HepG2 (cell line): ENCODE data around the gene PPM1H. TPM values are rescaled to one million over a fixed set of nuclear protein-coding genes. Genes with fewer than 3 reads are reported as not detected.
A peak's percentile ranks its signal among the peaks of the same experiment; 100 is the strongest.

ENCODE experiments used
- ATAC-seq: fragments of 200-7000 bp; cut with Tn5 transposase; 3 replicates; pipeline ENCODE4 v1.9.1; 2020; ENCODE audit warnings: mild to moderate bottlenecking, moderate library complexity
- BruUV-seq: library from RNA; stranded (reverse); fragments of 400-500 nt; replicated peaks from 2 replicates; lab custom pipeline; 2021; lab: Mats Ljungman, UMichigan
- CTCF ChIA-PET: fragments of 300-600 bp; formaldehyde crosslinking; extraction: SDS; loops from one replicate; lab custom pipeline; 2021; ENCODE audit warnings: low total read pairs, inconsistent platforms, low intra/inter-chr PET ratio; lab: Yijun Ruan, JAX
- POLR2A ChIA-PET: fragments of 350-600 bp; sonication (Branson Sonifier 250); formaldehyde crosslinking; loops from one replicate; lab custom pipeline; 2020; ENCODE audit warnings: antibody characterized with exemption, inconsistent platforms; lab: Yijun Ruan, JAX
- DNase-seq: peaks from one replicate; pipeline ENCODE4 v3.0.0-alpha.2; 2015; ENCODE audit warnings: low spot score
- FAIRE-seq: peaks from 3 replicates; lab custom pipeline; 2011; peaks lifted over from hg19 to GRCh38; lab: Jason Lieb, UNC
- H2AFZ ChIP-seq: one replicate; pipeline ENCODE4 v1.6.1; 2011; ENCODE audit warnings: low read length, inconsistent platforms
- H3K27ac ChIP-seq: fragments of 300-600 bp; 3 replicates; pipeline ENCODE4 v1.8.0; 2011; ENCODE audit warnings: mixed run types, mild to moderate bottlenecking, mixed read lengths, low read length, inconsistent platforms; ENCODE audit not compliant: insufficient read depth; ENCODE audit errors: extremely low read length
- H3K27me3 ChIP-seq, 2 experiments: fragments of 200-600 bp in 1 of 2; 2 replicates in 1 of 2; 3 replicates in 1 of 2; pipeline versions ENCODE4 v1.6.0 to v1.8.0; 2011; ENCODE audit warnings: low read length in 2 of 2, mild to moderate bottlenecking in 2 of 2, moderate library complexity in 2 of 2, inconsistent platforms in 1 of 2; ENCODE audit not compliant: insufficient read depth in 2 of 2, control insufficient read depth in 1 of 2
- H3K36me3 ChIP-seq, 2 experiments: fragments of 200-600 bp in 1 of 2; replicated peaks in 1 of 2; 2 replicates in 1 of 2; 3 replicates in 1 of 2; pipeline versions ENCODE4 v1.5.1 to v1.8.0; 2011; ENCODE audit warnings: low read length in 2 of 2, inconsistent platforms in 1 of 2; ENCODE audit not compliant: insufficient read depth in 2 of 2, control insufficient read depth in 1 of 2
- H3K4me1 ChIP-seq: 2 replicates; pipeline ENCODE4 v1.5.1; 2012; ENCODE audit warnings: low read length, inconsistent platforms; ENCODE audit not compliant: insufficient read depth
- H3K4me2 ChIP-seq: 2 replicates; pipeline ENCODE4 v1.6.0; 2011; ENCODE audit warnings: low read depth, low read length, inconsistent platforms
- H3K4me3 ChIP-seq, 3 experiments: fragments of 200-600 bp in 1 of 3; sonication (generic), shearing (Covaris generic) in 1 of 3; replicated peaks in 1 of 3; 2 replicates each; pipeline ENCODE4 v1.5.1; 2011 to 2016; ENCODE audit warnings: low read length in 3 of 3, inconsistent platforms in 2 of 3, low read depth in 2 of 3, mild to moderate bottlenecking in 2 of 3, control low read depth in 1 of 3, mixed read lengths in 1 of 3; ENCODE audit not compliant: insufficient read depth in 1 of 3
- H3K79me2 ChIP-seq: one replicate; pipeline ENCODE4 v1.6.1; 2011; ENCODE audit warnings: low read length, inconsistent platforms; ENCODE audit not compliant: insufficient read depth
- H3K9ac ChIP-seq: 2 replicates; pipeline ENCODE4 v1.6.0; 2011; ENCODE audit warnings: mild to moderate bottlenecking, low read depth, low read length, inconsistent platforms; ENCODE audit not compliant: insufficient read depth
- H3K9me3 ChIP-seq: 2 replicates; pipeline ENCODE4 v1.5.1; 2012; ENCODE audit warnings: mild to moderate bottlenecking, low read length
- H4K20me1 ChIP-seq: 2 replicates; pipeline ENCODE4 v1.6.0; 2011; ENCODE audit warnings: inconsistent platforms, mild to moderate bottlenecking, low read length, moderate library complexity; ENCODE audit not compliant: insufficient read depth
- DMAP1 ChIP-seq: IDR thresholded peaks from 2 replicates; pipeline ENCODE4 v1.6.1; 2016
- EED ChIP-seq: sonication (generic); formaldehyde crosslinking; IDR thresholded peaks from 2 replicates; pipeline ENCODE4 v1.5.0; 2020; ENCODE audit warnings: mild to moderate bottlenecking, missing genetic modification reagents
- FIP1L1 ChIP-seq: fragments of 200-400 bp; formaldehyde crosslinking; IDR thresholded peaks from 2 replicates; pipeline ENCODE4 v1.6.1; 2018; ENCODE audit warnings: low read depth, mild to moderate bottlenecking, low read length, moderate library complexity, borderline replicate concordance; ENCODE audit not compliant: insufficient read depth
- GLI4 ChIP-seq: sonication (generic); formaldehyde crosslinking; IDR thresholded peaks from 2 replicates; pipeline ENCODE4 v1.5.1; 2020; ENCODE audit warnings: missing genetic modification reagents, mild to moderate bottlenecking, moderate library complexity, borderline replicate concordance
- GMEB1 ChIP-seq: sonication (generic); formaldehyde crosslinking; IDR thresholded peaks from 2 replicates; pipeline ENCODE4 v1.5.1; 2020; ENCODE audit warnings: missing genetic modification reagents, mild to moderate bottlenecking, borderline replicate concordance
- HNRNPK ChIP-seq: fragments of 200-400 bp; formaldehyde crosslinking; IDR thresholded peaks from 2 replicates; pipeline ENCODE4 v1.6.1; 2018; ENCODE audit warnings: low read length, low read depth, moderate library complexity, mild to moderate bottlenecking; ENCODE audit not compliant: poor library complexity, severe bottlenecking
- MEF2D ChIP-seq: sonication (generic); formaldehyde crosslinking; IDR thresholded peaks from 2 replicates; pipeline ENCODE4 v1.5.1; 2020; ENCODE audit warnings: mild to moderate bottlenecking, missing genetic modification reagents
- PAX8 ChIP-seq: sonication (generic); formaldehyde crosslinking; IDR thresholded peaks from 2 replicates; pipeline ENCODE4 v1.8.0; 2022; ENCODE audit warnings: mild to moderate bottlenecking, missing genetic modification reagents, borderline replicate concordance
- PHF8 ChIP-seq: sonication (generic); formaldehyde crosslinking; IDR thresholded peaks from 2 replicates; pipeline ENCODE4 v1.5.0; 2020; ENCODE audit warnings: missing genetic modification reagents
- PITX1 ChIP-seq: sonication (generic); formaldehyde crosslinking; IDR thresholded peaks from 2 replicates; pipeline ENCODE4 v1.5.1; 2020; ENCODE audit warnings: mild to moderate bottlenecking, missing genetic modification reagents
- POGZ ChIP-seq: sonication (generic); formaldehyde crosslinking; IDR thresholded peaks from 2 replicates; pipeline ENCODE4 v1.4.0; 2020; ENCODE audit warnings: mild to moderate bottlenecking, missing genetic modification reagents
- STAG1 ChIP-seq: sonication (generic); formaldehyde crosslinking; IDR thresholded peaks from 2 replicates; pipeline ENCODE4 v1.4.0; 2020; ENCODE audit warnings: missing genetic modification reagents
- TBX2 ChIP-seq: sonication (generic); formaldehyde crosslinking; IDR thresholded peaks from 2 replicates; pipeline ENCODE4 v1.5.0; 2020; ENCODE audit warnings: missing genetic modification reagents, mild to moderate bottlenecking, borderline replicate concordance
- ZBTB7B ChIP-seq: sonication (generic); formaldehyde crosslinking; IDR thresholded peaks from 2 replicates; pipeline ENCODE4 v1.4.0; 2020; ENCODE audit warnings: missing genetic modification reagents
- ZFP41 ChIP-seq: sonication (generic); formaldehyde crosslinking; IDR thresholded peaks from 2 replicates; pipeline ENCODE4 v1.4.0; 2020; ENCODE audit warnings: mild to moderate bottlenecking, missing genetic modification reagents, borderline replicate concordance
- ZNF501 ChIP-seq: sonication (generic); formaldehyde crosslinking; IDR thresholded peaks from 2 replicates; pipeline ENCODE4 v1.5.1; 2020; ENCODE audit warnings: mild to moderate bottlenecking, moderate library complexity, missing genetic modification reagents
- ZNF7 ChIP-seq: IDR thresholded peaks from 2 replicates; pipeline ENCODE4 v1.6.1; 2016; ENCODE audit warnings: missing biosample characterization, missing genetic modification reagents
- ZNF709 ChIP-seq: sonication (generic); formaldehyde crosslinking; IDR thresholded peaks from 2 replicates; pipeline ENCODE4 v1.5.0; 2020; ENCODE audit warnings: mild to moderate bottlenecking, missing genetic modification reagents
- ZNF768 ChIP-seq: sonication (generic); formaldehyde crosslinking; IDR thresholded peaks from 2 replicates; pipeline ENCODE4 v1.4.0; 2020; ENCODE audit warnings: missing genetic modification reagents
- ZNF878 ChIP-seq: sonication (generic); formaldehyde crosslinking; IDR thresholded peaks from 2 replicates; pipeline ENCODE4 v1.8.1; 2023; ENCODE audit warnings: mild to moderate bottlenecking, missing genetic modification reagents, moderate library complexity
- WGBS: methylation state at CpG from one replicate; pipeline ENCODE4 v1.1.6; 2017; ENCODE audit warnings: low lambda C conversion rate; 5-methylcytosine and 5-hydroxymethylcytosine counted together
- in situ Hi-C: cut with HindIII; loops from 2 replicates; pipeline ENCODE4 v1.10.0; 2017; ENCODE audit warnings: low pct_unique_long_range_greater_than_20kb; ENCODE audit not compliant: extremely low pct_ligation_motif_present
- intact Hi-C: fragments of 100-400 bp; cut with micrococcal nuclease; formaldehyde crosslinking; loops from one replicate; pipeline ENCODE4 v1.10.0; 2022; ENCODE audit not compliant: unreplicated experiment
- polyA plus RNA-seq, 8 experiments: library from polyadenylated mRNA; depleted of rRNA in 3 of 8; stranded (reverse) in 7 of 8; unstranded in 1 of 8; fragments of >200 nt; fragmentation: Illumina TruSeq in 4 of 8; extraction: Trizol in 4 of 8; gene quantifications; 2 replicates each; pipeline versions ENCODE4 v1.2.1 to v1.2.3, GENCODE V29; 2011 to 2016; ENCODE audit warnings: low read depth in 4 of 8, missing spikeins in 1 of 8, mixed read lengths in 1 of 8; ENCODE audit not compliant: insufficient read depth in 1 of 8
- total RNA-seq, 5 experiments: library from RNA; depleted of rRNA; stranded (reverse); fragments of >200 nt; fragmentation: Illumina TruSeq; extraction: Trizol; gene quantifications; 2 replicates each; pipeline ENCODE4 v1.2.3, GENCODE V29; 2016; ENCODE audit warnings: low read depth in 1 of 5
- TF ChIP-seq, protein P1 (sequence below): sonication (generic); formaldehyde crosslinking; IDR thresholded peaks from 2 replicates; pipeline ENCODE4 v1.8.1; 2023; ENCODE audit warnings: missing genetic modification reagents, inconsistent platforms, borderline replicate concordance

The PPM1H gene
- total and polyA plus RNA-seq, 2 of the 13 experiments (the other 11 are each of a cell fraction or from before 2014, with no cell fraction given): 29.1 to 38.1 TPM

DNA sequence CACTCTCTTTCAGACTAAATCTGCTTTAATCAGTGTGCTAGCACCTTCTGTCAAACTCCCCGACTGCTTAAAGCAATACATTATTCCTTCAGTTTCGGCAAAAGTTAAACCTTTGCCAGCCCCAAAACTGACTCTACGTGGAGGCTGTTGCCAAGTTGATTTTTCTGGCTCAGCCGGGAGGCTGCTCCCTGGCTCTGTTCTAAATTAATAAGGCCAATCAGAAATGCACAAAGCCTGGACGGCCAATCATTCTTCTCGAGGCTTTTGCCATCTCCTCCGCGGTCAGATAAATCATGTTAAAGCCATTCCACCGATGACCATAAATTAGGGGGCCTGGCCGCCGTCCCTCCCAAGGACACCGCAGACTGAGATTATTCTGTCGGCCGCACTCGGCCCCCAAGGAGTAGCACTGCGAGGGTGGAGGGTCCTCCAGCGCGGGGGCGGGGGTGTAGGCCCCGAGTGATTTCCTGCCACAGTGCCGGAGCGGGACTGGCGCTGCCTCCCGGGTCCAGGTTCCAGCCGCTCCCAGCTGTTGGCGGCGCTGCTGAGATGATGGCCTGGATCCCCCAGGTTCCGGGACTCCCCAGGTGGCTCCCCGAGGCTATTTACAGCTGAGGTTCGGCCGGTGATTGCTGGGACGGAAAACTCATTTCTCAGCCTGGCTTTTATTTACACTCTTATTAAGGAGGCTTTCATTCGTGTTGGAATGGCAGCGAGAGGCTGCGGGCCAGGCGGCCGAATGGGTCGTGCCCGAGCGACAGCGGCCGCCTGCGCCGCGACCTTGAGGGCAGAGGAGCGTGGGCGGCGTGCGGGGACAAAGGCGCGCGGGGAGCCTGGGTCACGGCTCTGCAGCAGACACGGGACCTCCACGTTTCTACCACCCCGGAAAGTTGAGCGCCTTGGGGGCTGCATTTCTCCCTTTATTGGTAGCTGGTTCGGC, 303.2 kb downstream of the PPM1H start:
- 6% methylated on average over 21 of the region's 58 CpGs for WGBS
- Histone ChIP-seq H4K20me1 (no peaks in the 10 kb centered on the region), H3K9ac (peak overlapping the region; percentile 55), H3K9me3 (no peaks in the 10 kb centered on the region), H3K4me3 (peak overlapping the region; percentile 68 to 75 (median 69)), H3K79me2 (no peaks in the 10 kb centered on the region), H3K36me3 (no peaks in the 10 kb centered on the region), H3K27ac (no peak overlapping the region), H2AFZ (peak overlapping the region; percentile 62), H3K27me3 (no peaks in the 10 kb centered on the region; a peak in 1 of 5 replicates), H3K4me2 (peak overlapping the region; percentile 91), H3K4me1 (peaks cover 47% of the 10 kb centered on the region)
- FAIRE-seq (no peak), DNase-seq (peak; percentile 25), ATAC-seq (peak; percentile 92)
- BruUV-seq: no TSS peak
- POLR2A ChIA-PET: interaction anchor here (1.8 kb wide), 1 partner anchor 29 kb away, joined by 16 read pairs; no protein-coding TSS in a partner anchor
- CTCF ChIA-PET: interaction anchor here (1.3 kb wide), 1 partner anchor 162 kb away, joined by 3 read pairs; no protein-coding TSS in a partner anchor
- intact Hi-C loops: no loop called here
- in situ Hi-C loops: no loop called here
- TF ChIP-seq ZNF878 (CRISPR knock-in tag) (0 out of 2 replicates have a peak, but pooled peaks have one; percentile 54), HNRNPK (peak; percentile 19), ZFP41 (CRISPR knock-in tag) (0 out of 2 replicates have a peak, but pooled peaks have one; percentile 26), GMEB1 (peak; percentile 34; the same call in 1 of the 2 replicates), ZNF768 (CRISPR knock-in tag) (peak; percentile 50; the same call in 1 of the 2 replicates), MEF2D (CRISPR knock-in tag) (0 out of 2 replicates have a peak, but pooled peaks have one; percentile 62), ZNF709 (peak; percentile 79; the same call in 1 of the 2 replicates), GLI4 (CRISPR knock-in tag) (0 out of 2 replicates have a peak, but pooled peaks have one; percentile 35), PITX1 (CRISPR knock-in tag) (0 out of 2 replicates have a peak, but pooled peaks have one; percentile 8), TBX2 (CRISPR knock-in tag) (peak; percentile 63; the same call in 1 of the 2 replicates), ZNF7 (CRISPR knock-in tag) (no peak), ZNF501 (CRISPR knock-in tag) (peak; percentile 41; the same call in 1 of the 2 replicates), STAG1 (CRISPR knock-in tag) (peak; percentile 46), EED (CRISPR knock-in tag) (0 out of 2 replicates have a peak, but pooled peaks have one; percentile 50), FIP1L1 (no peak), ZBTB7B (CRISPR knock-in tag) (peak; percentile 69), POGZ (CRISPR knock-in tag) (peak; percentile 66; the same call in 1 of the 2 replicates), DMAP1 (CRISPR knock-in tag) (peak; percentile 30; the same call in 1 of the 2 replicates), PHF8 (peak; percentile 73), PAX8 (no peak)
- TF ChIP-seq, protein P1, sequence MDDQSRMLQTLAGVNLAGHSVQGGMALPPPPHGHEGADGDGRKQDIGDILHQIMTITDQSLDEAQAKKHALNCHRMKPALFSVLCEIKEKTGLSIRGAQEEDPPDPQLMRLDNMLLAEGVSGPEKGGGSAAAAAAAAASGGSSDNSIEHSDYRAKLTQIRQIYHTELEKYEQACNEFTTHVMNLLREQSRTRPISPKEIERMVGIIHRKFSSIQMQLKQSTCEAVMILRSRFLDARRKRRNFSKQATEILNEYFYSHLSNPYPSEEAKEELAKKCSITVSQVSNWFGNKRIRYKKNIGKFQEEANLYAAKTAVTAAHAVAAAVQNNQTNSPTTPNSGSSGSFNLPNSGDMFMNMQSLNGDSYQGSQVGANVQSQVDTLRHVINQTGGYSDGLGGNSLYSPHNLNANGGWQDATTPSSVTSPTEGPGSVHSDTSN (CRISPR knock-in tag): no peak
